ENCODE data around the gene BZW2. TPM values are rescaled to one million over a fixed set of nuclear protein-coding genes. Genes with fewer than 3 reads are reported as not detected.

The BZW2 gene
- total RNA-seq, 4 donors from 2014 or later, result 16.1 to 135 (median 70.9) TPM

DNA sequence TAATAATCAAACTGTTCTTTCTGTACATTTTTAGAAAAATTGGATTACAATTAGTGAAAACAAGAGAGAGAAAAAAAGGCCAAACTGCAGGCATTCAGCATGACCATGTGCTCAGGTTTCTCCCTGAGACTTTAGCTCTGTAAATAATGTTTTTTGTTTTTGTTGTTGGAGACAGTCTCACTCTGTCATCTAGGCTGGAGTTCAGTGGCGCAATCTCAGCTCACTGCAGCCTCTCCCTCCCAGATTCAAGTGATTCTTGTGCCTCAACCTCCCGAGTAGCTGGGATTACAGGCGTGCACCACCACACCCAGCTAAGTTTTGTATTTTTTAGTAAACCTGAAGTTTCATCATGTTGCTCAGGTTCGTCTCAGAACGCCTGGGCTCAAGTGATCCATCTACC, 23.0 kb downstream of the BZW2 start:
- TF ChIP-seq, protein P1, sequence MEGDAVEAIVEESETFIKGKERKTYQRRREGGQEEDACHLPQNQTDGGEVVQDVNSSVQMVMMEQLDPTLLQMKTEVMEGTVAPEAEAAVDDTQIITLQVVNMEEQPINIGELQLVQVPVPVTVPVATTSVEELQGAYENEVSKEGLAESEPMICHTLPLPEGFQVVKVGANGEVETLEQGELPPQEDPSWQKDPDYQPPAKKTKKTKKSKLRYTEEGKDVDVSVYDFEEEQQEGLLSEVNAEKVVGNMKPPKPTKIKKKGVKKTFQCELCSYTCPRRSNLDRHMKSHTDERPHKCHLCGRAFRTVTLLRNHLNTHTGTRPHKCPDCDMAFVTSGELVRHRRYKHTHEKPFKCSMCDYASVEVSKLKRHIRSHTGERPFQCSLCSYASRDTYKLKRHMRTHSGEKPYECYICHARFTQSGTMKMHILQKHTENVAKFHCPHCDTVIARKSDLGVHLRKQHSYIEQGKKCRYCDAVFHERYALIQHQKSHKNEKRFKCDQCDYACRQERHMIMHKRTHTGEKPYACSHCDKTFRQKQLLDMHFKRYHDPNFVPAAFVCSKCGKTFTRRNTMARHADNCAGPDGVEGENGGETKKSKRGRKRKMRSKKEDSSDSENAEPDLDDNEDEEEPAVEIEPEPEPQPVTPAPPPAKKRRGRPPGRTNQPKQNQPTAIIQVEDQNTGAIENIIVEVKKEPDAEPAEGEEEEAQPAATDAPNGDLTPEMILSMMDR (IDR thresholded peaks at IDR 0.05), result no peak
- intact Hi-C loops (cut with DNase I; ENCODE audit: low total_unique reads), result no loop called here
- H3K36me3 ChIP-seq, result no peaks in the 10 kb centered on the region

DNA sequence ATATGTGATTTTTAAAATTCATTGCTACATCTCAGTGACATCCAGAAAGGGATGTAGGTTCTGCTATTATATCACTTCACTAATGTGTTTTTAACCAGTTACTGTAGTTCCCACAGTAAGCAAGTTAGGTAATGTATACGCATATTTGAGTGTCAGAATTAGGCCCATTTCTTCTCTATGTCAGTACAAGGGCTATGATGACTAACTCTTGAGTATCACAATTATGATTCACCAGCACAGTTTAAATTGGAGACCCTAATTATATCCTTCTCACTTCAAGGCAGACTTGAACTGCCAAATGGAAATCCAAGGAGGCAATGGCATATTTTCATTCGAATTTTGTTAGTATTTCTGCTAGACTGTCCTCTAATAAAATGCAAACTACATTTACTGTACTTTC, 23.6 kb downstream of the BZW2 start:
- H3K4me1 ChIP-seq, result no peaks in the 10 kb centered on the region
- 85 to 88% methylated on average over 2 of the region's 2 CpGs for WGBS, 2 donors (ENCODE audit: low coverage in 1 of 2)
- DNase-seq, result no peak
- H3K27me3 ChIP-seq, result no peaks in the 10 kb centered on the region
- H3K4me3 ChIP-seq, result no peak overlapping the region
- no peak overlapping the region for H3K27ac ChIP-seq
- intact Hi-C loops (cut with DNase I; ENCODE audit: low total_unique reads), result no loop called here
- in situ Hi-C loops (cut with MboI; ENCODE audit: low pct_ligation_motif_present in 1 of 4, low pct_unique_long_range_greater_than_20kb in 1 of 4, low sequenced_read_pairs in 3 of 4), result no loop called here
- TF ChIP-seq POLR2AphosphoS5 (IDR thresholded peaks at IDR 0.05) (no peak), POLR2A (IDR thresholded peaks at IDR 0.05) (no peak), EP300 (IDR thresholded peaks at IDR 0.05; ENCODE audit: low read depth) (no peak)
- TF ChIP-seq, protein P1 (IDR thresholded peaks at IDR 0.05), result no peak
- H3K36me3 ChIP-seq, result no peaks in the 10 kb centered on the region
- no peaks in the 10 kb centered on the region for H3K9me3 ChIP-seq

More for the DNA sequence above, 23.0 kb downstream of the BZW2 start:
- no peak for DNase-seq
- H3K27ac ChIP-seq, result peak overlapping the region in 1 of 4 donors; percentile 57
- 92 to 96% methylated on average over 5 of the region's 5 CpGs for WGBS, 2 donors (ENCODE audit: low coverage in 1 of 2)
- no peaks in the 10 kb centered on the region for H3K4me1 ChIP-seq
- no peaks in the 10 kb centered on the region for H3K9me3 ChIP-seq
- no peak overlapping the region for H3K4me3 ChIP-seq
- in situ Hi-C loops (cut with MboI; ENCODE audit: low pct_ligation_motif_present in 1 of 4, low pct_unique_long_range_greater_than_20kb in 1 of 4, low sequenced_read_pairs in 3 of 4), result no loop called here
- H3K27me3 ChIP-seq, result no peaks in the 10 kb centered on the region

DNA sequence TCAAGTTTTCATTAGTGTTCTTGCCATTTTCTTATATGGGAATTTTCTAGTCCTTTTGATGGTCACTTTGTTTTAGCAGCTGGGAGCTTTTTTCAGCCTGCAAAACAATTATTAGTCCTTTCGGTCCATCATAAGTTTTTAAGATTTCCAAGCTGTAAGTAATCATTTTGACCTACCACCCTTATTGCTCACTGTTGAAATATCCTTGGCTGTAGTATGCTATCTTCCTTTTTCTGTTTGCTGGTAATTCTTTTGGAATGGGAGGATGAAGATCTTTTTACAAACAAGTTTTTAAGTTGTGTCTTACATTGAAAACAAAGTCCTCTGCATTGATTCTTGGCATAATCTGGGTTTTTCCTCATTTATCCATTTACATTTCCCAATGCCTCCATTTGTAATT, 24.0 kb downstream of the BZW2 start:
- in situ Hi-C loops (cut with MboI; ENCODE audit: low pct_ligation_motif_present in 1 of 4, low pct_unique_long_range_greater_than_20kb in 1 of 4, low sequenced_read_pairs in 3 of 4), result no loop called here

DNA sequence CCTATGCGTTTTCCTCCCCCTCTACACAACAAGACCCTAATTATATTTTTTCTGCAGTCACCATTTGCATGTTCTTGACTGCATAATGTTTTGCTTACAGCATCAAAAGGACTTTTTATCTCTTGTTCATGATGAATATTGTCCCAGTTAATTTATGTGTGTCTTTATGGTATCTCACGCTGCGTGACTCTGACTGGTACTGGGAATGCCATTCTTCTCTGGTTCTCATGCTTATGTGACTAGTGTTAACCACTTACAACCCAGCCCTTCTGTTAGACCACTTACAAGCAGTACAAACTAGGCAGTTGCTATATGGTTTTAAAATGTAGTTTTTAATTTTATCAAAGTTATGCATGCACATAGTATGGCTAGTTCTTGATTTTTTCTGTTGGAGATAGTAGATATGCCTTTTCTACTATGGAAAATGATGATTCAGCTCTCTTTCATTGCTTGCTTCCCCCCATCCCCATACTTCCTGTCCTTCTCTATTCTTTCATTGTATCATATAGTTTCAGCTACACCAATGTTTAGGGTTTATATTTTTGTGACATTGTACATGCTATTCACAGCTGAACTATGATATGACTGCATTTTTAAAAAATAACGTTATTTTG, 24.9 kb downstream of the BZW2 start:
- TF ChIP-seq EP300 (IDR thresholded peaks at IDR 0.05; ENCODE audit: low read depth), result no peak
- TF ChIP-seq, protein P1 (IDR thresholded peaks at IDR 0.05), result no peak
- no peak for TF ChIP-seq POLR2AphosphoS5 (IDR thresholded peaks at IDR 0.05)
- no peak for TF ChIP-seq POLR2A (IDR thresholded peaks at IDR 0.05)
- in situ Hi-C loops (cut with MboI; ENCODE audit: low pct_ligation_motif_present in 1 of 4, low pct_unique_long_range_greater_than_20kb in 1 of 4, low sequenced_read_pairs in 3 of 4) (no loop called here), intact Hi-C loops (cut with DNase I; ENCODE audit: low total_unique reads) (no loop called here)
- 96 to 100% methylated on average over 4 of the region's 4 CpGs for WGBS, 2 donors (ENCODE audit: low coverage in 1 of 2)
- no peaks in the 10 kb centered on the region for H3K36me3 ChIP-seq
- H3K27ac ChIP-seq, result no peak overlapping the region
- no peaks in the 10 kb centered on the region for H3K4me1 ChIP-seq
- no peak for DNase-seq
- H3K27me3 ChIP-seq, result no peaks in the 10 kb centered on the region
- H3K4me3 ChIP-seq, result no peak overlapping the region
- no peaks in the 10 kb centered on the region for H3K9me3 ChIP-seq

More for the DNA sequence above, 24.0 kb downstream of the BZW2 start:
- DNase-seq, result no peak
- intact Hi-C loops (cut with DNase I; ENCODE audit: low total_unique reads), result no loop called here
- H3K36me3 ChIP-seq, result no peaks in the 10 kb centered on the region
- no peak for TF ChIP-seq POLR2AphosphoS5 (IDR thresholded peaks at IDR 0.05)
- TF ChIP-seq, protein P1 (IDR thresholded peaks at IDR 0.05), result no peak
- no peak for TF ChIP-seq EP300 (IDR thresholded peaks at IDR 0.05; ENCODE audit: low read depth)
- TF ChIP-seq POLR2A (IDR thresholded peaks at IDR 0.05), result no peak
- no peaks in the 10 kb centered on the region for H3K4me1 ChIP-seq
- H3K27ac ChIP-seq, result no peak overlapping the region
- 79 to 100% methylated on average over 1 of the region's 1 CpG for WGBS, 2 donors (ENCODE audit: low coverage in 1 of 2)
- H3K27me3 ChIP-seq, result no peaks in the 10 kb centered on the region
- no peak overlapping the region for H3K4me3 ChIP-seq
- no peaks in the 10 kb centered on the region for H3K9me3 ChIP-seq

All from transverse colon (tissue), 4 donors.